ENCODE results near the gene SYNPO2. TPM values are rescaled to one million over a fixed set of nuclear protein-coding genes. Genes with fewer than 3 reads are reported as not detected.

Gene SYNPO2
- total and polyA plus RNA-seq, 3 donors from 2014 or later, result 29.1 to 53.4 (median 44.3) TPM

GRCh38 chr4:119038116-119038841 lies 149.6 kb downstream of the SYNPO2 start:
- Histone ChIP-seq H3K4me1 (peaks cover 32% of the 10 kb centered on the region), H3K4me3 (no peak overlapping the region)

GRCh38 chr4:119039160-119039559 lies 150.5 kb downstream of the SYNPO2 start:
- H3K4me3 ChIP-seq, result no peak overlapping the region
- WGBS, 2 donors, result 97 to 100% methylated on average over 1 of the region's 1 CpG
- H3K4me1 ChIP-seq, result peaks cover 32% of the 10 kb centered on the region
- H3K27me3 ChIP-seq, result no peaks in the 10 kb centered on the region
- DNase-seq, result no peak
- TF ChIP-seq CTCF (IDR thresholded peaks at IDR 0.05) (no peak), POLR2A (IDR thresholded peaks at IDR 0.05) (no peak)
- peak overlapping the region in 1 of 2 donors; percentile 60 for H3K27ac ChIP-seq
- no peaks in the 10 kb centered on the region for H3K36me3 ChIP-seq (ENCODE audit: low read depth, missing control alignments)
- no peaks in the 10 kb centered on the region for H3K9me3 ChIP-seq
- intact Hi-C loops (cut with DNase I; ENCODE audit: low total_unique reads), result no loop called here

More at GRCh38 chr4:119038116-119038841, 149.6 kb downstream of the SYNPO2 start:
- WGBS, 2 donors, result 60% methylated on average over 5 of the region's 5 CpGs
- no peak for TF ChIP-seq CTCF (IDR thresholded peaks at IDR 0.05)
- TF ChIP-seq POLR2A (IDR thresholded peaks at IDR 0.05), result no peak
- intact Hi-C loops (cut with DNase I; ENCODE audit: low total_unique reads), result no loop called here
- H3K36me3 ChIP-seq (ENCODE audit: low read depth, missing control alignments), result no peaks in the 10 kb centered on the region
- H3K9me3 ChIP-seq, result no peaks in the 10 kb centered on the region
- no peak for DNase-seq
- peak overlapping the region; percentile 23 to 60 for H3K27ac ChIP-seq
- H3K27me3 ChIP-seq, result no peaks in the 10 kb centered on the region

GRCh38 chr4:119039779-119040178 lies 151.1 kb downstream of the SYNPO2 start:
- Histone ChIP-seq H3K27me3 (no peaks in the 10 kb centered on the region), H3K4me1 (peaks cover 32% of the 10 kb centered on the region), H3K9me3 (no peaks in the 10 kb centered on the region), H3K27ac (peak overlapping the region in 1 of 2 donors; percentile 66), H3K36me3 (ENCODE audit: low read depth, missing control alignments) (no peaks in the 10 kb centered on the region), H3K4me3 (no peak overlapping the region)
- TF ChIP-seq CTCF (IDR thresholded peaks at IDR 0.05), result no peak
- no peak for TF ChIP-seq POLR2A (IDR thresholded peaks at IDR 0.05)
- DNase-seq, result no peak
- 80 to 89% methylated on average over 4 of the region's 4 CpGs for WGBS, 2 donors
- intact Hi-C loops (cut with DNase I; ENCODE audit: low total_unique reads), result no loop called here

- no peaks in the 10 kb centered on the region for H3K27me3 ChIP-seq
- WGBS, 2 donors, result 78% methylated on average over 3 of the region's 3 CpGs
- H3K27ac ChIP-seq, result peak overlapping the region in 1 of 2 donors; percentile 66
- TF ChIP-seq CTCF (IDR thresholded peaks at IDR 0.05) (no peak), POLR2A (IDR thresholded peaks at IDR 0.05) (no peak)
- H3K4me3 ChIP-seq, result no peak overlapping the region
- no peak for DNase-seq
- H3K4me1 ChIP-seq, result peaks cover 32% of the 10 kb centered on the region
- H3K9me3 ChIP-seq, result no peaks in the 10 kb centered on the region
- intact Hi-C loops (cut with DNase I; ENCODE audit: low total_unique reads), result no loop called here
- H3K36me3 ChIP-seq (ENCODE audit: low read depth, missing control alignments), result no peaks in the 10 kb centered on the region
Observed at GRCh38 chr4:119040261-119040660, 151.6 kb downstream of the SYNPO2 start.

All from testis (tissue), 3 donors.